Lung (tissue), 12 donors: Measurements from ENCODE around the gene SAMD4A. TPM values are rescaled to one million over a fixed set of nuclear protein-coding genes. Genes with fewer than 3 reads are reported as not detected.
A peak's percentile ranks its signal among the peaks of the same experiment; 100 is the strongest.

ENCODE experiments used
- ATAC-seq: fragments of 200-7000 bp; cut with Tn5 transposase; one replicate; pipeline ENCODE4 v1.9.1; 2020; ENCODE audit warnings: moderate number of reproducible peaks; ENCODE audit not compliant: insufficient read depth, low FRiP score
- DNase-seq, 3 donors: peaks; one replicate each; pipeline ENCODE4 v3.0.0-alpha.2; 2013 to 2017
- H3K27ac ChIP-seq, 2 donors: one replicate each; pipeline ENCODE4 v1.5.1; 2013; ENCODE audit warnings: mild to moderate bottlenecking in 2 of 2, moderate library complexity in 2 of 2, control low read depth in 1 of 2, inconsistent platforms in 1 of 2, low read depth in 1 of 2, low read length in 1 of 2
- H3K27me3 ChIP-seq, 3 donors: one replicate each; pipeline ENCODE4 v1.5.1; 2013; ENCODE audit warnings: low read length in 2 of 3; ENCODE audit not compliant: control insufficient read depth in 3 of 3, insufficient read depth in 3 of 3
- H3K36me3 ChIP-seq, 4 donors: one replicate each; pipeline ENCODE4 v1.5.1; 2013; ENCODE audit warnings: low read length in 4 of 4, mild to moderate bottlenecking in 1 of 4, moderate library complexity in 1 of 4; ENCODE audit not compliant: control insufficient read depth in 4 of 4, insufficient read depth in 4 of 4
- H3K4me1 ChIP-seq, 5 donors: one replicate each; pipeline ENCODE4 v1.5.1; 2013; ENCODE audit warnings: low read length in 5 of 5, mild to moderate bottlenecking in 2 of 5, moderate library complexity in 1 of 5; ENCODE audit not compliant: control insufficient read depth in 5 of 5, insufficient read depth in 5 of 5
- H3K4me3 ChIP-seq: one replicate; pipeline ENCODE4 v1.5.1; 2013; ENCODE audit warnings: mild to moderate bottlenecking, control low read depth, moderate library complexity
- H3K9ac ChIP-seq, 2 donors: one replicate each; pipeline ENCODE4 v1.5.1; 2013; ENCODE audit warnings: low read length in 2 of 2, control low read depth in 1 of 2; ENCODE audit not compliant: insufficient read depth in 1 of 2
- H3K9me3 ChIP-seq, 4 donors: one replicate each; pipeline ENCODE4 v1.5.1; 2013; ENCODE audit warnings: low read length in 3 of 4, mild to moderate bottlenecking in 1 of 4, moderate library complexity in 1 of 4; ENCODE audit not compliant: control insufficient read depth in 4 of 4, insufficient read depth in 3 of 4
- WGBS, 2 donors: extraction: QIAGEN DNeasy Blood & Tissue Kit; methylation state at CpG; one replicate each; pipeline ENCODE4 v1.1.7; 2013; 5-methylcytosine and 5-hydroxymethylcytosine counted together
- polyA plus RNA-seq, 2 donors: library from polyadenylated mRNA; stranded (reverse); fragments of 200-250 nt; gene quantifications; one replicate each; pipeline ENCODE4 v1.2.1, GENCODE V29; 2013
- total RNA-seq, 2 donors: library from RNA; depleted of rRNA in 1 of 2; stranded (reverse); fragments of >200 nt in 1 of 2; gene quantifications; one replicate each; pipeline ENCODE4 v1.2.1, GENCODE V29; 2014 to 2021
- TF ChIP-seq, protein P1 (sequence below): IDR thresholded peaks from 2 replicates; pipeline ENCODE4 v1.5.1; 2012; ENCODE audit warnings: mild to moderate bottlenecking; ENCODE audit errors: control extremely low read depth, extremely low read depth
- donor health status: control.
- donor health status: control.
- donor health status: Bipolar disorder and iron deficiency.
- donor health status: healthy.
- donor health status: DM: yes; HTN: yes; CAD: no.

The SAMD4A gene
- total and polyA plus RNA-seq, 4 donors, result 5.8 to 26.6 (median 16.2) TPM

DNA sequence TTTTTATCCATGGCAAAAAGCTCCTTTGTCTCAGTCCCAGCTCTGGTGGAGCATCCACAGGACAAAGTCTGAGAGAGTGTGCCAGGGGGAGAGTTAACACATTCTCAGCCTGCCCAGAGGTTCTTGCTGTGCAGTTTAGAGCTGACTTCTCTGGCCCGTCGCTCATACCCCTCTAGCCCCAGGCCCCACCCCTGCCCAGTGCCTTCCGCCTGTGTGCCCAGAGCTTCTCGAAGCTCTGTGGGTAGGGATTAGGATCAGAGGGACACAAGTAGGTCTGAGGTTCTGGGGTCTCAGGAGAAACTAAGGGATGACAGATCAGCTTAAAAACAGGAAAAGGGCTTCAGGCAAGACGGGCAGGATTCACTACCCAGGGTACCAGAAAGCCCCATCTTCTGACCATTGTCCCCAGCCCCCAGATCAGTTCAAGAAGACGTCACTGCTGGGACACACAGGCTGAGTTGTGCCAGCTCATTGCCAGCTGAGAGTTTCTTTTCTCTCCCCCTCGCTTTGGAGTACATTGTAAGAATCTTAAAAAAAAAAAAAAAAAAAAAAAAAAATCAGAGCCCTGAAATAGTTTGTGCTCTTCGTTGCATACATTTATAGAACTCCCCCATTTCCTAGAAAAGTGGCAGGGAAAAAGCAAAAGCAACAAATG is 208.7 kb downstream of the SAMD4A start:
- Histone ChIP-seq H3K4me3 (no peak overlapping the region), H3K9me3 (no peaks in the 10 kb centered on the region), H3K27ac (peak overlapping the region in 1 of 2 donors; percentile 88), H3K27me3 (no peaks in the 10 kb centered on the region), H3K4me1 (peaks cover 0 to 15% (median 6%) of the 10 kb centered on the region in 5 donors), H3K36me3 (peaks cover 0 to 6% (median 0%) of the 10 kb centered on the region in 4 donors), H3K9ac (no peak overlapping the region)
- TF ChIP-seq, protein P1, sequence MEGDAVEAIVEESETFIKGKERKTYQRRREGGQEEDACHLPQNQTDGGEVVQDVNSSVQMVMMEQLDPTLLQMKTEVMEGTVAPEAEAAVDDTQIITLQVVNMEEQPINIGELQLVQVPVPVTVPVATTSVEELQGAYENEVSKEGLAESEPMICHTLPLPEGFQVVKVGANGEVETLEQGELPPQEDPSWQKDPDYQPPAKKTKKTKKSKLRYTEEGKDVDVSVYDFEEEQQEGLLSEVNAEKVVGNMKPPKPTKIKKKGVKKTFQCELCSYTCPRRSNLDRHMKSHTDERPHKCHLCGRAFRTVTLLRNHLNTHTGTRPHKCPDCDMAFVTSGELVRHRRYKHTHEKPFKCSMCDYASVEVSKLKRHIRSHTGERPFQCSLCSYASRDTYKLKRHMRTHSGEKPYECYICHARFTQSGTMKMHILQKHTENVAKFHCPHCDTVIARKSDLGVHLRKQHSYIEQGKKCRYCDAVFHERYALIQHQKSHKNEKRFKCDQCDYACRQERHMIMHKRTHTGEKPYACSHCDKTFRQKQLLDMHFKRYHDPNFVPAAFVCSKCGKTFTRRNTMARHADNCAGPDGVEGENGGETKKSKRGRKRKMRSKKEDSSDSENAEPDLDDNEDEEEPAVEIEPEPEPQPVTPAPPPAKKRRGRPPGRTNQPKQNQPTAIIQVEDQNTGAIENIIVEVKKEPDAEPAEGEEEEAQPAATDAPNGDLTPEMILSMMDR, result no peak
- ATAC-seq, result no peak
- 74 to 85% methylated on average over 8 of the region's 8 CpGs for WGBS, 2 donors
- no peak for DNase-seq

GRCh38 chr14:54776361-54777001 is 209.6 kb downstream of the SAMD4A start:
- WGBS, 2 donors, result 23 to 31% methylated on average over 12 of the region's 12 CpGs
- ATAC-seq (no peak), DNase-seq (peak; percentile 63 to 64 (median 64))
- Histone ChIP-seq H3K36me3 (peaks cover 0 to 5% (median 0%) of the 10 kb centered on the region in 4 donors), H3K9me3 (no peaks in the 10 kb centered on the region), H3K4me1 (peaks cover 0 to 17% (median 6%) of the 10 kb centered on the region in 5 donors), H3K9ac (no peak overlapping the region), H3K4me3 (no peak overlapping the region), H3K27ac (peak overlapping the region in 1 of 2 donors; percentile 88), H3K27me3 (no peaks in the 10 kb centered on the region)
- TF ChIP-seq, protein P1, result no peak

DNA sequence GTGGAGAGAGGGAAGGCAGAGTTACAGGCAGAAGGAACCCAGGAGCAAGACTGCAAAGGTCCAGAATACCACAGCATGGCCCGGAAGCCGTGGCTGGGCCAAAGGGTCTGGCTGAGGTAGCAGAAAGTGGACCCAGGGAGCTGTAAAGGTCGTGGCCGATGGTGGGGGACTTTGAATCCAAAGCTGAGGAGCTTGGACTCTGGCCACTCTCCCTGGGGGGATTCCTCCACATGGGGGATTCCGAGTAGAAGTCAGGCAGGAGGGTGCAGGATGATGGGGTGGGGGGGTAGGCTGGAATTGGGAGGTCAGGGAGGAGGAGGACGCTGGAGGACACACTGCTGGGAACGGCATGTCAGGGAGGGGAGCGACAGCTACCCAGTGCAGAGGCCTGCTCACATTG is 210.5 kb downstream of the SAMD4A start:
- ATAC-seq (no peak), DNase-seq (no peak)
- Histone ChIP-seq H3K9ac (no peak overlapping the region), H3K27ac (peak overlapping the region in 1 of 2 donors; percentile 88), H3K27me3 (no peaks in the 10 kb centered on the region), H3K9me3 (no peaks in the 10 kb centered on the region), H3K4me1 (peaks cover 0 to 26% (median 9%) of the 10 kb centered on the region in 5 donors), H3K36me3 (peaks cover 0 to 5% (median 0%) of the 10 kb centered on the region in 4 donors), H3K4me3 (no peak overlapping the region)
- 81 to 95% methylated on average over 8 of the region's 8 CpGs for WGBS, 2 donors
- TF ChIP-seq, protein P1, result no peak
